Measurements from ENCODE around the gene KSR1.

GRCh38 chr17:27553019-27553511, 96.8 kb downstream of the KSR1 start:
- TF ChIP-seq CTCF (IDR thresholded peaks at IDR 0.05) (no peak), POLR2A (IDR thresholded peaks at IDR 0.05) (no peak)
